Measurements from ENCODE around the gene MMP20.

The MMP20 gene

DNA sequence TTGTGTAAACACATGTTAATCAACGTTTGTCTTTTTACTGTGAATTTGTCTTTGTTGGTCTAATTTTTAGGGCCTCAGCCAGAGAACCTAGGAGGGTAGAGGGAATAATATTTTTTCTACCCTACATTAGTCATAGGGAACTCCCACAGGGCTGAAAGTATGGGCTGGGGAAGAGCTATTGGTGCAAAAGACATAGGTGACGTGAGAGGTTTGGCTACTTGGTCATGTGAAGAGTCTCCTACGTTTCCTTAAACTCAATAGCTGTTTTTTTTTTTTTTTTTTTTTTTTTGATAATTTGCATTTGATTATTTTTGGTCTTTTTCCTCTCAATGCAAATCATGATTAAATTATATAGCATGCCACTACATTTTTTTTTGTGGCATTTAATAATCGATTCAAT is 78.7 kb downstream of the MMP20 start:
- TF ChIP-seq, protein P1, sequence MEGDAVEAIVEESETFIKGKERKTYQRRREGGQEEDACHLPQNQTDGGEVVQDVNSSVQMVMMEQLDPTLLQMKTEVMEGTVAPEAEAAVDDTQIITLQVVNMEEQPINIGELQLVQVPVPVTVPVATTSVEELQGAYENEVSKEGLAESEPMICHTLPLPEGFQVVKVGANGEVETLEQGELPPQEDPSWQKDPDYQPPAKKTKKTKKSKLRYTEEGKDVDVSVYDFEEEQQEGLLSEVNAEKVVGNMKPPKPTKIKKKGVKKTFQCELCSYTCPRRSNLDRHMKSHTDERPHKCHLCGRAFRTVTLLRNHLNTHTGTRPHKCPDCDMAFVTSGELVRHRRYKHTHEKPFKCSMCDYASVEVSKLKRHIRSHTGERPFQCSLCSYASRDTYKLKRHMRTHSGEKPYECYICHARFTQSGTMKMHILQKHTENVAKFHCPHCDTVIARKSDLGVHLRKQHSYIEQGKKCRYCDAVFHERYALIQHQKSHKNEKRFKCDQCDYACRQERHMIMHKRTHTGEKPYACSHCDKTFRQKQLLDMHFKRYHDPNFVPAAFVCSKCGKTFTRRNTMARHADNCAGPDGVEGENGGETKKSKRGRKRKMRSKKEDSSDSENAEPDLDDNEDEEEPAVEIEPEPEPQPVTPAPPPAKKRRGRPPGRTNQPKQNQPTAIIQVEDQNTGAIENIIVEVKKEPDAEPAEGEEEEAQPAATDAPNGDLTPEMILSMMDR (IDR thresholded peaks at IDR 0.05; ENCODE audit: control insufficient read depth, extremely low read depth, insufficient read depth), result no peak
- H3K4me3 ChIP-seq (ENCODE audit: low read depth, low read length), result no peak overlapping the region
- no peak for DNase-seq (ENCODE audit: low read depth)

GRCh38 chr11:102545701-102546100 is 79.4 kb downstream of the MMP20 start:
- no peak overlapping the region for H3K4me3 ChIP-seq (ENCODE audit: low read depth, low read length)
- TF ChIP-seq, protein P1 (IDR thresholded peaks at IDR 0.05; ENCODE audit: control insufficient read depth, extremely low read depth, insufficient read depth), result no peak
- DNase-seq (ENCODE audit: low read depth), result no peak

DNA sequence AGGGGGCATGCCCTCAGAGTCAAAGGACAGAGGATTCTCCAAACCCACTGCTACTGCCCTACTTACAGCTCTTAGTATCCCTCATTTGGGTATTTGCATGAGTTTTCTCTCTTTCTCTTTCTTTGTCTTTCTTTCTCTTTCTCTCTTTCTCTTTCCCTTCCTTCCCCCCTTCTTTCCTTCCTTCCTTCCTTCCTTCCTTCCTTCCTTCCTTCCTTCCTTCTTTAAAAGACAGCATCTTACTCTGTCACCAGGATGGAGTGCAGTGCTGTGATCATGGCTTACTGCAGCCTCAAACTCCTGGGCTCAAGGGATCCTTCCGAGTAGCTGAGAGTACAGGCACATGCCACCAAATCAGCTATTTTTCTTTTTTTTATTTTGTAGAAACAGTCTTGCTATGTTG is 80.5 kb downstream of the MMP20 start:
- TF ChIP-seq, protein P1 (IDR thresholded peaks at IDR 0.05; ENCODE audit: control insufficient read depth, extremely low read depth, insufficient read depth), result no peak
- no peak overlapping the region for H3K4me3 ChIP-seq (ENCODE audit: low read depth, low read length)
- no peak for DNase-seq (ENCODE audit: low read depth)

DNA sequence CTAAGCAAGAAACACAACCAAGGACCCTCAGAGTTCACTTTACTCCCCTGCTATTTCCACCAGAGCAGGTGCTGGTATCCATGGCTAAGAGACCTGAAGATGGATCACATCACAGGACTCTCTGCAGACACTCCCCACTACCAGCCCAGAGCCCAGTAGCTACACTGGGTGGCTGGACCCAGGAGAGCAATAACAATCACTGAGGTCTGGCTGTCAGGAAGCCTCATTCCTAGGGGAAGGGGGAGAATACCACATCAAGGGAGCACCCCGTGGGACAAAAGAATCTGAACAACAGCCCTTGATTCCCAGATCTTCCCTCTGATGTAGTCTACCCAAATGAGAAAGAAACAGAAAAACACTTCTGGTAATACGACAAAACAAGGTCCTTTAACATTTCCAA is 85.6 kb downstream of the MMP20 start:
- no peak for DNase-seq (ENCODE audit: low read depth)
- no peak overlapping the region for H3K4me3 ChIP-seq (ENCODE audit: low read depth, low read length)
- TF ChIP-seq, protein P1 (IDR thresholded peaks at IDR 0.05; ENCODE audit: control insufficient read depth, extremely low read depth, insufficient read depth), result no peak

GRCh38 chr11:102538932-102539331 is 86.2 kb downstream of the MMP20 start:
- DNase-seq (ENCODE audit: low read depth), result no peak
- TF ChIP-seq, protein P1 (IDR thresholded peaks at IDR 0.05; ENCODE audit: control insufficient read depth, extremely low read depth, insufficient read depth), result no peak
- no peak overlapping the region for H3K4me3 ChIP-seq (ENCODE audit: low read depth, low read length)

DNA sequence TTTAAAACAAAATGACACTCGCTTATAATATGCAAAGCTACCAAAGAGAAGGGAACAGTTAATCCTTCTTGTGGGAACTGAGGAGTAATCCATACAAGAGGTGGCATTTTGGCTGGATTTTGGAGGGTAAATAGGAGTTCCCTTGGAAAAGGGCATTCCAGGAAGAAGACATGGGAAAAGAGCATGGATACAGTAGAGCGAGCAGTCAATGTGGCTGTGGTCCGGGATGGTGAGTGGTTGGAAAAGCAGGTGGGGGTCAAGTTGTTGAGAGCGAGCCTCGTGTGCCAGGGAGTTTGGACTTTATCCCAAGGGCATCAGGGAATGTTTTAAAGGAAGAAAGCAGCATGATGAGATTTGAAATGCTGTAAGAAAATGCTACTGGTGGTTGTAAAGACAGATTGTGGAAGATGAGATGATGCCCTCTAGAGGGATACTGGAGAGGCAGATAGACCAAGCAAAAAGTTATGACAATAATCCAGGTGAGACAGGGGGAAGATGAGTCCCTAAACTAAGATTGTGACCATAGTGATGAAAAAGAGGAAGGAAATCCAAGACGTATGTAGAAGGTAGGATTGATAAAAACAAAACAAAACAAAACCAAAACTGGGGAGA is 90.8 kb downstream of the MMP20 start:
- no peak for DNase-seq (ENCODE audit: low read depth)
- H3K4me3 ChIP-seq (ENCODE audit: low read depth, low read length), result no peak overlapping the region
- TF ChIP-seq, protein P1 (IDR thresholded peaks at IDR 0.05; ENCODE audit: control insufficient read depth, extremely low read depth, insufficient read depth), result peak; percentile 33

DNA sequence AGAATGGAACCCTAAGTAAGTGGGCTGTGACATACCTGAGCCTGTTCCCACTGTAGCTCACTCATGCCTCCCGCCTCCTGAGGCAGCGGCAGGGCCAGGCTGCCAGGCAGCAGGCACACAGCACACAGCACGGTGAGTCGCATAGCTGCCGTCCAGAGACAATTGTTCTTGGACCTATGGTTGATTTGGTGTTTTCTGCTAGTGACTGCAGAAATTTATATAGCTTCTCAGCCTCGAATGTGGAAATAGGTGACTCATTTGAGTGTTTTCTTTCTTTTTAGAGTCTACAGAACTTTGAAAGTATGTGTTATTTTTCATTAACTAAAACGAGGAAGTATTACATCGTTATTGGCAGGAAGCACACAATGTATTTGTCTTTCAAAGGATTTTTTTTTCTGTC is 94.6 kb downstream of the MMP20 start, which contains the start of gene MMP7:
MMP7 (minus strand) TSS at position 190 of the 400 bp plus-strand sequence; CDS start at position 143, 47 bp downstream.
- no peak within 1 kb of the TSS for H3K4me3 ChIP-seq (ENCODE audit: low read depth, low read length)
- no peak for DNase-seq (ENCODE audit: low read depth)
- TF ChIP-seq, protein P1 (IDR thresholded peaks at IDR 0.05; ENCODE audit: control insufficient read depth, extremely low read depth, insufficient read depth), result no peak
